WTC11 (cell line): ENCODE data around the gene INPP5E. TPM values are rescaled to one million over a fixed set of nuclear protein-coding genes. Genes with fewer than 3 reads are reported as not detected.

ENCODE experiments used
- ATAC-seq: fragments of 200-7000 bp; cut with Tn5 transposase; 2 replicates; pipeline ENCODE4 v1.10.0; 2021; ENCODE audit warnings: mild to moderate bottlenecking, moderate library complexity
- CTCF ChIA-PET: fragments of 300-600 bp; sonication (Branson Sonifier 250); formaldehyde crosslinking; loops from one replicate; lab custom pipeline; 2021; ENCODE audit warnings: antibody characterized with exemption; lab: Charles Lee
- POLR2A ChIA-PET: fragments of 350-600 bp; sonication (Branson Sonifier 250); formaldehyde crosslinking; loops from one replicate; lab custom pipeline; 2021; ENCODE audit warnings: antibody characterized with exemption; lab: Charles Lee
- DNase-seq: peaks from one replicate; pipeline ENCODE4 v3.0.0; 2021; ENCODE audit warnings: low spot score
- H3K27ac Mint-ChIP-seq: 2 replicates; pipeline ENCODE4 v1.8.0; 2021; ENCODE audit warnings: mixed read lengths
- H3K27me3 Mint-ChIP-seq: 2 replicates; pipeline ENCODE4 v1.8.0; 2021; ENCODE audit warnings: low read depth, mild to moderate bottlenecking, moderate library complexity, mixed read lengths
- H3K36me3 Mint-ChIP-seq: 2 replicates; pipeline ENCODE4 v1.8.0; 2021; ENCODE audit warnings: mixed read lengths
- H3K4me1 Mint-ChIP-seq: 2 replicates; pipeline ENCODE4 v1.8.0; 2022; ENCODE audit warnings: mixed read lengths
- H3K4me3 Mint-ChIP-seq: 2 replicates; pipeline ENCODE4 v1.8.0; 2021; ENCODE audit warnings: mild to moderate bottlenecking, moderate library complexity, mixed read lengths
- H3K9me3 Mint-ChIP-seq: 2 replicates; pipeline ENCODE4 v1.8.0; 2021; ENCODE audit warnings: mixed read lengths
- AR ChIP-seq: fragments of 250-450 bp; sonication (Bioruptor Pico); IDR thresholded peaks from 2 replicates; pipeline ENCODE4 v1.9.0; 2021; ENCODE audit warnings: mild to moderate bottlenecking
- ATF1 ChIP-seq: sonication (generic); formaldehyde crosslinking; IDR thresholded peaks from 2 replicates; pipeline ENCODE4 v1.8.1; 2023; ENCODE audit warnings: mild to moderate bottlenecking, moderate library complexity, missing genetic modification reagents
- E2F1 ChIP-seq: sonication (generic); formaldehyde crosslinking; IDR thresholded peaks from 2 replicates; pipeline ENCODE4 v1.8.0; 2022; ENCODE audit warnings: mild to moderate bottlenecking, missing genetic modification reagents
- FOXP1 ChIP-seq: sonication (generic); formaldehyde crosslinking; IDR thresholded peaks from 2 replicates; pipeline ENCODE4 v1.8.0; 2022; ENCODE audit warnings: missing genetic modification reagents, mild to moderate bottlenecking, moderate library complexity, borderline replicate concordance
- IRF2 ChIP-seq: sonication (generic); formaldehyde crosslinking; IDR thresholded peaks from 2 replicates; pipeline ENCODE4 v1.8.0; 2022; ENCODE audit warnings: low read depth, missing genetic modification reagents, borderline replicate concordance
- MXD4 ChIP-seq: fragments of 250-450 bp; sonication (Bioruptor Pico); IDR thresholded peaks from 2 replicates; pipeline ENCODE4 v1.8.0; 2021; ENCODE audit warnings: mild to moderate bottlenecking, moderate library complexity, borderline replicate concordance
- NFYB ChIP-seq: sonication (generic); formaldehyde crosslinking; conservative IDR thresholded peaks from 2 replicates; pipeline ENCODE4 v1.8.0; 2022; ENCODE audit warnings: low read depth, missing genetic modification reagents
- NR3C1 ChIP-seq: sonication (generic); formaldehyde crosslinking; conservative IDR thresholded peaks from 2 replicates; pipeline ENCODE4 v1.8.1; 2023; ENCODE audit warnings: low read depth, mild to moderate bottlenecking, missing genetic modification reagents
- SMAD3 ChIP-seq: sonication (generic); formaldehyde crosslinking; IDR thresholded peaks from 2 replicates; pipeline ENCODE4 v1.8.0; 2022; ENCODE audit warnings: missing genetic modification reagents, mild to moderate bottlenecking, borderline replicate concordance
- USF2 ChIP-seq: sonication (generic); formaldehyde crosslinking; IDR thresholded peaks from 2 replicates; pipeline ENCODE4 v1.8.1; 2023; ENCODE audit warnings: mild to moderate bottlenecking, missing genetic modification reagents, moderate library complexity
- ZNF263 ChIP-seq: sonication (generic); formaldehyde crosslinking; IDR thresholded peaks from 2 replicates; pipeline ENCODE4 v1.8.1; 2022; ENCODE audit warnings: low read depth, mild to moderate bottlenecking, moderate library complexity, missing genetic modification reagents
- ZNF281 ChIP-seq: sonication (generic); formaldehyde crosslinking; IDR thresholded peaks from 2 replicates; pipeline ENCODE4 v1.8.0; 2023; ENCODE audit warnings: mild to moderate bottlenecking, missing genetic modification reagents
- total RNA-seq: library from RNA; stranded (reverse); gene quantifications from 3 replicates; pipeline ENCODE4 v1.2.3, GENCODE V29; 2021
- TF ChIP-seq, protein P1 (sequence below): sonication (generic); formaldehyde crosslinking; IDR thresholded peaks from 2 replicates; pipeline ENCODE4 v1.8.1; 2022; ENCODE audit warnings: mild to moderate bottlenecking, moderate library complexity, missing genetic modification reagents
- TF ChIP-seq, protein P2 (sequence below): sonication (generic); formaldehyde crosslinking; IDR thresholded peaks from 2 replicates; pipeline ENCODE4 v1.8.1; 2023; ENCODE audit warnings: mild to moderate bottlenecking, missing genetic modification reagents
- TF ChIP-seq, protein P3 (sequence below): fragments of 250-450 bp; sonication (Bioruptor Pico); IDR thresholded peaks from 2 replicates; pipeline ENCODE4 v1.9.0; 2021; ENCODE audit warnings: moderate library complexity, mild to moderate bottlenecking, inconsistent platforms, borderline replicate concordance

Gene INPP5E
- total RNA-seq, 1 experiment from 2014 or later: 24.0 TPM

DNA sequence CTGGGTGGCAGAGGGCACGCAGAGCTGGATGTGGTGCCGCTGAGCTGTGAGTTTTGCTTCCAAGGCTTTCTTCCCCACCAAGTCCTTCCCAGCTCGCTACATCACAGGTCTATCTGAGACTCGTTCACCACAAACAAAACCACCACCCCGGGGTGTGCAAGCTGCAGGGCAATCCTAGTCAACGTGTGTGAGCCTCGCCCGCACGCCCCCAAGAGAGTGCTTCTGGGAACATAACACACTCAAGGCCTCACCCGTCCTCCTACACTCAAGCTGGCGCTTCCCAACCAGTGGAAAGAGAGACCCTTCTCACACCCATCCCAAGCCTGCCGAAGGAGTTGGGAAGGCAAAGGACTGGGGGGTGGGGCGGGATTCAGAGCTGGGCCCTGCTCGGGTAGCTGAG, 50.2 kb downstream of the INPP5E start:
- Mint-ChIP-seq H3K4me3 (no peak overlapping the region), H3K27me3 (no peaks in the 10 kb centered on the region), H3K27ac (no peak overlapping the region), H3K4me1 (no peaks in the 10 kb centered on the region), H3K9me3 (no peaks in the 10 kb centered on the region), H3K36me3 (peaks cover 53% of the 10 kb centered on the region)
- TF ChIP-seq IRF2 (CRISPR knock-in tag) (no peak), AR (CRISPR knock-in tag) (no peak), ZNF263 (CRISPR knock-in tag) (no peak), NFYB (CRISPR knock-in tag) (no peak)
- TF ChIP-seq, protein P1, sequence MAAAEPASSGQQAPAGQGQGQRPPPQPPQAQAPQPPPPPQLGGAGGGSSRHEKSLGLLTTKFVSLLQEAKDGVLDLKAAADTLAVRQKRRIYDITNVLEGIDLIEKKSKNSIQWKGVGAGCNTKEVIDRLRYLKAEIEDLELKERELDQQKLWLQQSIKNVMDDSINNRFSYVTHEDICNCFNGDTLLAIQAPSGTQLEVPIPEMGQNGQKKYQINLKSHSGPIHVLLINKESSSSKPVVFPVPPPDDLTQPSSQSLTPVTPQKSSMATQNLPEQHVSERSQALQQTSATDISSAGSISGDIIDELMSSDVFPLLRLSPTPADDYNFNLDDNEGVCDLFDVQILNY (CRISPR knock-in tag): no peak
- ATAC-seq (no peak), DNase-seq (no peak)
- ChIA-PET CTCF (interaction anchor here (0.7 to 1.5 kb wide), 3 partner anchors 14 to 50 kb away, joined by 3 to 7 read pairs (median 4); no protein-coding TSS in a partner anchor), POLR2A (no interaction called here)

DNA sequence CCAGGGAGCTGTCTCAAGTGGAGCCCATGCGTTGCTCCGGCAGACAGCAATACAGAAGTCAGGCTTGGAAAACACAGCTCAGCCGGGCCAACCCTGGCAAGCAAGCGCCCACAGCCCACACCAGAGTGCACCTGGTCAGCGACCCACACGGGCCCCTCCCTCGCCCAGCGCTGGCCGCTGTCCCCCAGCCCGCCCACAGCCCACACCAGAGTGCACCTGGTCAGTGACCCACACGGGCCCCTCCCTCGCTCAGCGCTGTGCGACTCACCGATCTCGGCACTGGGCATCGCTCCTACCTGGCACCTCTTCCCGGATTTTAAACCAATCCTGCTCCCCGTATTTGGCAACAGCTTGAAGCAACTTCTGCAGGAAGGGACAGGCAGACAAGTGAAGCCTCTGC, 52.4 kb downstream of the INPP5E start:
- H3K36me3 Mint-ChIP-seq: peaks cover 51% of the 10 kb centered on the region
- no peak for TF ChIP-seq FOXP1
- TF ChIP-seq NR3C1 (CRISPR knock-in tag): no peak
- TF ChIP-seq SMAD3 (CRISPR knock-in tag): no peak
- TF ChIP-seq USF2 (CRISPR knock-in tag): no peak
- no peak for TF ChIP-seq ATF1 (CRISPR knock-in tag)
- no peak for TF ChIP-seq E2F1 (CRISPR knock-in tag)
- TF ChIP-seq ZNF281 (CRISPR knock-in tag): no peak
- TF ChIP-seq, protein P2, sequence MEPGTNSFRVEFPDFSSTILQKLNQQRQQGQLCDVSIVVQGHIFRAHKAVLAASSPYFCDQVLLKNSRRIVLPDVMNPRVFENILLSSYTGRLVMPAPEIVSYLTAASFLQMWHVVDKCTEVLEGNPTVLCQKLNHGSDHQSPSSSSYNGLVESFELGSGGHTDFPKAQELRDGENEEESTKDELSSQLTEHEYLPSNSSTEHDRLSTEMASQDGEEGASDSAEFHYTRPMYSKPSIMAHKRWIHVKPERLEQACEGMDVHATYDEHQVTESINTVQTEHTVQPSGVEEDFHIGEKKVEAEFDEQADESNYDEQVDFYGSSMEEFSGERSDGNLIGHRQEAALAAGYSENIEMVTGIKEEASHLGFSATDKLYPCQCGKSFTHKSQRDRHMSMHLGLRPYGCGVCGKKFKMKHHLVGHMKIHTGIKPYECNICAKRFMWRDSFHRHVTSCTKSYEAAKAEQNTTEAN: no peak
- TF ChIP-seq, protein P3, sequence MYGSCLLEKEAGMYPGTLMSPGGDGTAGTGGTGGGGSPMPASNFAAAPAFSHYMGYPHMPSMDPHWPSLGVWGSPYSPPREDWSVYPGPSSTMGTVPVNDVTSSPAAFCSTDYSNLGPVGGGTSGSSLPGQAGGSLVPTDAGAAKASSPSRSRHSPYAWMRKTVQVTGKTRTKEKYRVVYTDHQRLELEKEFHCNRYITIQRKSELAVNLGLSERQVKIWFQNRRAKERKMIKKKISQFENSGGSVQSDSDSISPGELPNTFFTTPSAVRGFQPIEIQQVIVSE: no peak
- TF ChIP-seq MXD4 (CRISPR knock-in tag): no peak
- TF ChIP-seq, all 79 proteins: peak for 0
- POLR2A ChIA-PET: no interaction called here
- CTCF ChIA-PET: interaction anchor here (1.6 kb wide), 1 partner anchor 13 kb away, joined by 4 read pairs; no protein-coding TSS in a partner anchor
- Mint-ChIP-seq H3K27me3 (no peaks in the 10 kb centered on the region), H3K9me3 (no peaks in the 10 kb centered on the region), H3K4me3 (no peak overlapping the region), H3K27ac (no peak overlapping the region), H3K4me1 (no peaks in the 10 kb centered on the region)
- DNase-seq (no peak), ATAC-seq (no peak)
